IMR-90 (cell line): ENCODE data around the gene FCGR2B. TPM values are rescaled to one million over a fixed set of nuclear protein-coding genes. Genes with fewer than 3 reads are reported as not detected.
"Not testable (repeated sequence)": the region's sequence is repeated elsewhere in the genome, so short reads cannot be mapped to it uniquely, and the experiment has no call there.

Experiments used
- ATAC-seq: fragments of 200-7000 bp; cut with Tn5 transposase; 2 replicates; pipeline ENCODE4 v1.9.1; 2020; ENCODE audit warnings: low read depth, mild to moderate bottlenecking, moderate library complexity
- BruUV-seq: library from RNA; stranded (reverse); fragments of 400-500 nt; replicated peaks from 2 replicates; lab custom pipeline; 2021; lab: Mats Ljungman, UMichigan
- CTCF ChIA-PET: fragments of 300-600 bp; formaldehyde crosslinking; extraction: SDS; loops from one replicate; lab custom pipeline; 2021; ENCODE audit warnings: antibody characterized with exemption; lab: Yijun Ruan, JAX
- POLR2A ChIA-PET: fragments of 300-600 bp; sonication (Branson Sonifier 250); formaldehyde crosslinking; loops from one replicate; lab custom pipeline; 2022; ENCODE audit warnings: antibody characterized with exemption; ENCODE audit not compliant: unreplicated experiment; lab: Charles Lee
- DNase-seq: peaks from one replicate; pipeline ENCODE4 v3.0.0; 2013
- H2AFZ ChIP-seq: replicated peaks from 2 replicates; pipeline ENCODE3; 2013; ENCODE audit warnings: low read length, mild to moderate bottlenecking; ENCODE audit not compliant: poor library complexity
- H2AK5ac ChIP-seq: 2 replicates; pipeline ENCODE4 v1.6.1; 2013; ENCODE audit warnings: low read depth, low read length, inconsistent platforms
- H2AK9ac ChIP-seq: replicated peaks from 2 replicates; pipeline ENCODE3; 2013; ENCODE audit warnings: mild to moderate bottlenecking, low read depth, low read length, moderate library complexity; ENCODE audit not compliant: poor library complexity
- H2BK120ac ChIP-seq: 2 replicates; pipeline ENCODE4 v1.6.1; 2013; ENCODE audit warnings: low read depth, low read length, inconsistent platforms
- H2BK15ac ChIP-seq: 3 replicates; pipeline ENCODE4 v1.6.1; 2013; ENCODE audit warnings: low read depth, low read length, inconsistent platforms
- H2BK20ac ChIP-seq: 2 replicates; pipeline ENCODE4 v1.6.1; 2013; ENCODE audit warnings: low read depth, mild to moderate bottlenecking, inconsistent platforms, low read length, moderate library complexity
- H2BK5ac ChIP-seq: 2 replicates; pipeline ENCODE4 v1.6.1; 2013; ENCODE audit warnings: mild to moderate bottlenecking, low read depth, low read length, inconsistent platforms; ENCODE audit not compliant: poor library complexity, severe bottlenecking
- H3K14ac ChIP-seq: replicated peaks from 2 replicates; pipeline ENCODE4 v1.6.1; 2013; ENCODE audit warnings: low read depth, low read length, inconsistent platforms
- H3K18ac ChIP-seq: 2 replicates; pipeline ENCODE4 v1.6.1; 2013; ENCODE audit warnings: low read depth, low read length, control low read depth
- H3K23ac ChIP-seq: 2 replicates; pipeline ENCODE4 v1.6.1; 2013; ENCODE audit warnings: low read depth, low read length, inconsistent platforms
- H3K27ac ChIP-seq: 2 replicates; pipeline ENCODE4 v1.5.1; 2013; ENCODE audit warnings: mild to moderate bottlenecking, control low read depth, low read length; ENCODE audit not compliant: insufficient read depth
- H3K27me3 ChIP-seq: 2 replicates; pipeline ENCODE4 v1.6.1; 2013; ENCODE audit warnings: low read length; ENCODE audit not compliant: control insufficient read depth, insufficient read depth
- H3K36me3 ChIP-seq: 2 replicates; pipeline ENCODE4 v1.6.1; 2013; ENCODE audit warnings: low read length, mixed read lengths; ENCODE audit not compliant: control insufficient read depth, insufficient read depth
- H3K4ac ChIP-seq: 2 replicates; pipeline ENCODE4 v1.6.1; 2013; ENCODE audit warnings: low read depth, low read length, inconsistent platforms
- H3K4me1 ChIP-seq: 2 replicates; pipeline ENCODE4 v1.6.1; 2013; ENCODE audit warnings: low read length, mixed read lengths; ENCODE audit not compliant: control insufficient read depth, insufficient read depth
- H3K4me2 ChIP-seq: 2 replicates; pipeline ENCODE4 v1.6.1; 2013; ENCODE audit warnings: low read depth, mild to moderate bottlenecking, control low read depth, low read length, moderate library complexity
- H3K4me3 ChIP-seq: 2 replicates; pipeline ENCODE4 v1.5.1; 2013; ENCODE audit warnings: low read depth, mild to moderate bottlenecking, control low read depth, low read length, moderate library complexity; ENCODE audit not compliant: insufficient read depth
- H3K56ac ChIP-seq: 2 replicates; pipeline ENCODE4 v1.6.1; 2013; ENCODE audit warnings: low read length, inconsistent platforms; ENCODE audit not compliant: insufficient read depth; ENCODE audit errors: extremely low read depth
- H3K79me1 ChIP-seq, 2 experiments: 2 replicates each; pipeline ENCODE4 v1.6.1; 2013; ENCODE audit warnings: low read length in 2 of 2, inconsistent platforms in 1 of 2, low read depth in 1 of 2
- H3K9ac ChIP-seq: 2 replicates; pipeline ENCODE4 v1.6.1; 2013; ENCODE audit warnings: low read depth, low read length, control low read depth
- H3K9me1 ChIP-seq: 2 replicates; pipeline ENCODE4 v1.6.1; 2013; ENCODE audit warnings: low read length, inconsistent platforms; ENCODE audit not compliant: insufficient read depth
- H3K9me3 ChIP-seq: 2 replicates; pipeline ENCODE4 v1.6.1; 2013; ENCODE audit warnings: low read length; ENCODE audit not compliant: control insufficient read depth, insufficient read depth
- H4K20me1 ChIP-seq: 2 replicates; pipeline ENCODE4 v1.6.1; 2013; ENCODE audit warnings: low read length, inconsistent platforms; ENCODE audit not compliant: insufficient read depth
- H4K5ac ChIP-seq: 2 replicates; pipeline ENCODE4 v1.6.1; 2013; ENCODE audit warnings: mild to moderate bottlenecking, low read depth, low read length, control low read depth
- H4K8ac ChIP-seq, 2 experiments: 2 replicates each; pipeline ENCODE4 v1.6.1; 2013; ENCODE audit warnings: low read depth in 2 of 2, low read length in 2 of 2, control low read depth in 1 of 2, inconsistent platforms in 1 of 2
- H4K91ac ChIP-seq: 2 replicates; pipeline ENCODE4 v1.6.1; 2013; ENCODE audit warnings: low read depth, low read length, inconsistent platforms; ENCODE audit not compliant: insufficient read depth
- WGBS, 2 experiments: methylation state at CpG; one replicate each; pipeline versions ENCODE4 v1.1.5 to v1.1.7; 2013; ENCODE audit warnings: missing lambda C conversion rate in 2 of 2; ENCODE audit not compliant: insufficient read length in 1 of 2; ENCODE audit errors: extremely low coverage in 2 of 2; 5-methylcytosine and 5-hydroxymethylcytosine counted together
- dilution Hi-C: fragments of 300-500 bp; cut with HindIII; formaldehyde crosslinking; loops from one replicate; pipeline ENCODE4 v1.14.3; 2018; ENCODE audit warnings: low sequenced_read_pairs; ENCODE audit not compliant: unreplicated experiment
- in situ Hi-C: fragments of 300-500 bp; cut with MboI; formaldehyde crosslinking; loops from 3 replicates; pipeline ENCODE4 v1.14.3; 2019; ENCODE audit warnings: low sequenced_read_pairs, inconsistent platforms, mixed read lengths
- intact Hi-C: fragments of 100-400 bp; cut with micrococcal nuclease; formaldehyde crosslinking; loops from 2 replicates; pipeline ENCODE4 v1.10.0; 2022
- polyA plus RNA-seq, 3 experiments: library from polyadenylated mRNA; depleted of rRNA; stranded (reverse); fragments of >200 nt; gene quantifications; 2 replicates each; pipeline ENCODE4 v1.2.3, GENCODE V29; 2012; ENCODE audit warnings: low replicate concordance in 1 of 3
- total RNA-seq: library from RNA; depleted of rRNA; stranded (reverse); fragments of >200 nt; gene quantifications from 2 replicates; pipeline ENCODE4 v1.2.3, GENCODE V29; 2012

The FCGR2B gene
- total and polyA plus RNA-seq, 2 of the 4 experiments (the other 2 are of a cell fraction) = not detected

DNA sequence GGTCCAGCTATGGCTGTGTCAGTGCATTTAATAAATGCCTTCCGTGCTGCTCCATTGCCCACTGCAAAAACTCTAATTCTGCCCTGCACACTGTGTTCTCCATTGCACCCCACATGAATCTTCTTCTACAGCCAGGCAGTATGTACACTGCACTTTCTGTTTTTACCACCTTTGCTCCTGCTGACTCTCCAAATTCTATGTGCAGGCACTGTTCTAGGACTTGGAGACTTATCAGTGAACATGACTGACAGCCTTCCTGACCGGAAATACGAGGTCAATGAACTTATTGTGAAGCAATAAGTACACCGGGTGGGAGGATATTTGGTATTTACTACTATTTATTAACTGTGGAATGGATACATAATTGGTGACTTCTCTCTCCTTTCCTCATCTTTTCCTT is 1.7 kb downstream of the FCGR2B start:
- H3K79me1 ChIP-seq, H3K4ac ChIP-seq, BruUV-seq, H3K9ac ChIP-seq, H2AFZ ChIP-seq, H2BK5ac ChIP-seq, H3K36me3 ChIP-seq, H3K14ac ChIP-seq, H3K4me2 ChIP-seq, POLR2A ChIA-PET, H3K4me1 ChIP-seq, H3K27me3 ChIP-seq, H4K5ac ChIP-seq, H2BK120ac ChIP-seq, intact Hi-C loops, H2AK5ac ChIP-seq, in situ Hi-C loops, H2BK20ac ChIP-seq, H3K56ac ChIP-seq, H3K27ac ChIP-seq, dilution Hi-C loops, H2BK15ac ChIP-seq, CTCF ChIA-PET, H3K9me3 ChIP-seq, H3K23ac ChIP-seq, H3K9me1 ChIP-seq, H3K4me3 ChIP-seq, H4K20me1 ChIP-seq, H2AK9ac ChIP-seq, ATAC-seq, DNase-seq, H3K18ac ChIP-seq, H4K91ac ChIP-seq, H4K8ac ChIP-seq: not testable (repeated sequence)
- WGBS, 2 experiments = no CpG with 5 or more reads among the region's 4 CpGs

DNA sequence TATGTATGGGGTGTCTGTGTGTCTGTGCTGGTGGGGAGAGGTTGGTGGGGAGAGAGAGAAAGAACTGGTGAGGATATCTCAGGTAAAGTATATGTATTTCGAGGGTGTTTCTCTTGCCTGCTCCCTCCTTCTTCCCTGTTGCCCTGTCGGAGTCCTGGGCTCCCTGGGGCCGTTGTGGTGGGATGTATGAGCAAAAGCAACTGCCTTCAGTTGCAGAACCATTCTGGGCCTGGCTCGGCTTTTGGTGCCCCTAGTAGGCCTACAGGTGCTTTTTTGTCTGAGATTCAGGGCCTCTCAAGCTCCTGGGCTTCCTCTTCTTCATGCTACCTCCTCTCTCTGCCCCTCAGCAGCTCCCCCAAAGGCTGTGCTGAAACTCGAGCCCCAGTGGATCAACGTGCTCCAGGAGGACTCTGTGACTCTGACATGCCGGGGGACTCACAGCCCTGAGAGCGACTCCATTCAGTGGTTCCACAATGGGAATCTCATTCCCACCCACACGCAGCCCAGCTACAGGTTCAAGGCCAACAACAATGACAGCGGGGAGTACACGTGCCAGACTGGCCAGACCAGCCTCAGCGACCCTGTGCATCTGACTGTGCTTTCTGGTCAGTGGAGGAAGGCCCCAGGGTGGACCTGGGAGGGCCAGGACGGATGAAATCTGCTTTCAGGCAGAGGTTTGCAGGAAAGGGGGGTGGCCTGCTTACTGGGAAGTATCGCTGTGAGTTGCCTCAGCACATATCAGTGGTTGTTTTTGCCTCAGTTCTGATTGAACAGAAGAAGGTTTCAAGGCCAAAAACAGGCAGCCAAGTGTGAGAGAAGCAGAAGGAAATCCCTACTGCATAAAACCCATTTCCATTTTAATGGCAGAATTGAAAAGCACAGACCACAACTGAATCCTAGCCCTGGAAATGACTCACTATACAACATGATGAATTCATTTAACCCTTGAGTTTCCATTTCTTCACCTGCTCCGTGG is 8.4 kb downstream of the FCGR2B start:
- H2BK15ac ChIP-seq, H3K9me3 ChIP-seq, H3K4me3 ChIP-seq, H2BK120ac ChIP-seq, H2BK5ac ChIP-seq, H3K27me3 ChIP-seq, DNase-seq, dilution Hi-C loops, H3K23ac ChIP-seq, H2BK20ac ChIP-seq, H3K14ac ChIP-seq, H2AFZ ChIP-seq, CTCF ChIA-PET, H3K18ac ChIP-seq, H4K91ac ChIP-seq, H4K5ac ChIP-seq, H3K36me3 ChIP-seq, H3K79me1 ChIP-seq, ATAC-seq, intact Hi-C loops, H4K8ac ChIP-seq, in situ Hi-C loops, H3K4ac ChIP-seq, H2AK5ac ChIP-seq, POLR2A ChIA-PET, H3K4me2 ChIP-seq, BruUV-seq, H3K27ac ChIP-seq, H3K9ac ChIP-seq, H2AK9ac ChIP-seq, H3K4me1 ChIP-seq, H4K20me1 ChIP-seq, H3K56ac ChIP-seq, H3K9me1 ChIP-seq: not testable (repeated sequence)
- WGBS, 2 experiments = no CpG with 5 or more reads among the region's 15 CpGs
